HG03469 (cell line): ENCODE measurements around the gene DOK6.

Experiments
- ATAC-seq: cut with Tn5 transposase; IDR thresholded peaks from one replicate; pipeline ENCODE4 v1.9.1; 2021; ENCODE audit warnings: mild to moderate bottlenecking, moderate library complexity, moderate number of reproducible peaks; ENCODE audit not compliant: unreplicated experiment

DOK6 gene

DNA sequence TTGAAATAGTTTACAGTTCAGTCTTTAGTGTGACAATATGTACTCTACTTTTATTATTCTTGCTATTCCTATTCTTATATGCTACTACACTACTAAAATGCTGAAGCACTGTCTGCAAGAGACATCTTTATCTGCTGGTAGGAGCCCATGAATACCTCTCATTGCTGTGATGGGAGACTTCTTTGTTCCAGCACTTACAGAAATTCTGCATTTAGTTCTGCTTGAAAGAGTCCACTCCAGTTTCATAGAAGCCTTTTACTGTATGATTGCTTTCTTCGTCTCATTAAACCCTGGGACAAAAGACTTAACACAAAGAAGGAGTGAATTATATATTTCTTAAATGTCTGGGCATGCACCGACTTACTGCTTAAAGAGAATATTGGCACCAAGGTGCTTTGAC, 274.3 kb downstream of the DOK6 start:
- no peak for ATAC-seq

DNA sequence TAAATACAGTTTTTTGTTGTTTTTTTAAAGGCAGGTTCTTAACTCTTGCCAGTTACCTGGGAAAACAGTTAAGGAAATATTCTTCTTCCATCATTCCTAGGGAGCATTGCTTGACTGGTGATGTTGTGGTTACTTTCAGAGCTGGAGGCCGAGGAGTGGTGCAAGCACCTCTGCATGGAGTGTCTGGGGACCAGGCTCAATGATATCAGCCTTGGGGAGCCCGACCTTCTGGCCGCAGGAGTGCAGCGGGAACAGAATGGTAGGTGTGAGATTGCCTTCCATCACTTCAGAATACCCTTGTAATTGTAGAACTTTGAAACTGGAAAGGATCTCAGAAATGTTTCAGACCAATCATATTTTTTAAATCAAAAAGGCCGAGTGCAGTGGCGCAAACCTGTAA, 276.9 kb downstream of the DOK6 start:
- ATAC-seq = no peak

DNA sequence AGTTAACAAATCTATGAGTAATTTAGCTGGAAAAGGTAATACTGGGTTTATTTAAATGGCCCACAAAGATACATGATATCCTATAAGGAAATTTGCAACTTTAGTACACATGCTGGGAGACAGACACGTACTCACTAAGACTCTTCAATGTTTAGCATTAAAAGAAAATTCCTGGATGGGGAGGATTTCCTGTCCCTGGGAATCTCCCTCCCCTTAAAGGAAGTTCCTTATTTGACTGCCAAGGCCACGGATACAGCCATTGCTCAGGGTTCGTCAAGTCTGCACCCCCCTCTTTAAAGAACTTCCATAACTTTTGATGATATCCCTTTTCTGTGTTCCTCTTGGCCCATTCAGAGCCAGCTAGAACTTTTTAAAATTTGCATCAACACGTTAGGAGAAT, 279.4 kb downstream of the DOK6 start:
- ATAC-seq = no peak

DNA sequence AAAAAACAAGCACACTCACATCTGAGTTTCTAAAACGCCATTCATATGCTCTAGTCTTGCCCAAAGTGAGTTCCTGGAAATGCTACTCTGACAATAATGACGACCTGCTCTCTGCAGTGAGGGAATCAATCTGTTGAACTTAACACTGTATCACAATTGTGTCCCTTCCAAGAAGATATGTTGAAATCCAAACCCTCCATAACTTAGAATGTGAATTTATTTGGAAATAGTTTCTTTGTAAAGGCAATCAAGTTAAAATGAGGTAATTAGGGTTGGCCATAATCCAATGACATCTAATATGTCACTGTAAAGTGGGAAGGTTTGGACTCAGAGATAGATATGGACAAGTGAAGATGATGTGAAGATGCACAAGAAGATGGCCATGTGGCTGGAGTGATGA, 282.5 kb downstream of the DOK6 start:
- no peak for ATAC-seq

DNA sequence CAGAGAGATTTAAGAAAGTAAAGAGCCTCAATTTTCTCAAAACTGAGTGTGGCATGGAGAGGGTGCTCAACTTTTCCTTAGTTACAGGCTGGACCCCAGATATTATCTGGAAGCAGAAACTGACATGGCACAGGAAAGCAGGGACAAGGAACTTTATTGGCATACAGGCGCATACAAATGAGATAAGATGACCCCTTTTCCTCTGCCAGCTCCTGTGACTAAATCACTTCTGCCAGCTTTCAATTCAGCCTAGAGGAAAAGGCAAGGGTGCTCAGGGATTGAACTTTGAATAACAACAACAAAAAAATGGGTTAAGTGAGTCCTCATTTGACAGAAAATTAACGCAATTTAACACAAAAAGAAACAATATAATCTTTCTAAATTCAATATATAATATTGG, 284.1 kb downstream of the DOK6 start:
- ATAC-seq = no peak

DNA sequence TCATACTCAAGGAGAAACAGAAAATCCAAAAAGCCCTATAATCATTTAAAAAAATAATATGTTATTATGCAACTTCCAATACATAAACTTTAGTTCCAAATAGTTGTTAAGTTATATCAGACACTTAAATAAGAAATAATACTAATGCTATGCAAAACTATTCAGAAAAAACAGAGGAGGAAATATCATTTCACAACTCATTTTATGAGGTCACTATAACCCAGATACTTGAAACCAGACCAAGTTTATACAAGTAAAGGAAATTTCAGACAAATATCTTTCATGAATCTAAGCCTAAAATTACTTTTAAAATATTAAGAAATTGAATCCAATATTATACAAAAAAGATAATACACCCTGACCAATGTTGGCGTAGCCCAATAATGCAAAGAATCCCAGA, 286.2 kb downstream of the DOK6 start:
- ATAC-seq = no peak

DNA sequence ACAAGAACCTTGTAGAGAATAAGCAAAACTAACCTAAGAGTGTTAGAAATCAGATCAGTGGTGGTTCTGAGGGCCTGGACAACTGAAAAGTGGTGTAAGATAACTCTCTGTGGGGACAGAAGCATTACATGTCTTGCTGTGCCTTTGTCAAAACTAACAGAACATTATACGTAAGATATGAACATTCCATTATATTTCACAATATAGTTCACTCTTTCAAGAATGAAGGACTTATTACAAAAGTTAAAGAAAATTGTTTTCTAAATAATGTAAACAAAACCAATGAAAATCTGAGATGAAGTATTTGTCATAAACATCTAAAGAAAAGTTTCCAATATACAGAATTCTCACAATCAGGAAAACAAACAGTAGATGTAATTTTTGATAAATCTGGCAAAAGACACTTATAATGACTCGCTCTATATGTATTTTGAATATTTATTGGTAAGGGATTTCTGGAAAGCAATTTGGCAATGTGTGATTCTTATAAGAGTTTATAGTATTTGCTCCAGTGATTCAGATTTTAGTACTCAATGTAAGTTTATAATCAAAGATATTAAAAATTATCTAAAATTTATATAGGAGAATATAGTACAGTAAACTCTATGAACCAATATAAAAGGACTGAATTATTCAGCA, 288.6 kb downstream of the DOK6 start:
- no peak for ATAC-seq

DNA sequence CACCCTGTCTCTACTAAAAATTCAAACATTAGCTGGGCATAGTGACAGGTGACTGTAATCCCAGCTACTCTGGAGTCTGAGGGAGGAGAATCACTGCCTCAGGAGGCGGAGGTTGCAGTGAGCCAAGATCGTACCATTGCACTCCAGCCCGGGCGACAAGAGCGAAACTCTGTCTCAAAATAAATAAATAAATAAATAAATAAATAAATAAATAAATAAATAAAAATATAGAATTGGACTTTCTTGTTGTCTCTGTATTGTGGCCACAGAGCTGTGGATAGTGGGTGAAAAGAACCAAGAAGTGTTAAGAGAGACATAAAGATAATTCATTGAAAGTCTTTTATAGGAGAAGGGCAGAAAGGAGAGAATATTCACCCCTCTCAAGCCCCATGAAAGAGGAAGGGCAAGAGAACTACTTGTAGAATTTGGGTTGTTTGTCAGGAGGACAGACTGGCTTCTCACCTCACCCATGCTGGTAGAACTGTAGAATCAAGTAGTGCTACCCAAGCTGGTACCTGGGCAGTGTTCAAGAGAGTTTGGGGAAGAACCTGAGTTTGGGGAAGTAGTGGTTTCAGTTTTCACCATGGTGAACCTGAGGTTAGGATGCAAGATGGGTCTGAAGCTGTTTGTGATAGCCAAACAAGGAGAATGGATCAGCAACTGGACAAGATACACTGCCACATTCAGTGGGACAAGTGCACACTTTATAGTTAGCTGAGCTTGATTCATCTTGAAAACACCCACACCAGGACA, 290.5 kb downstream of the DOK6 start:
- no peak for ATAC-seq

DNA sequence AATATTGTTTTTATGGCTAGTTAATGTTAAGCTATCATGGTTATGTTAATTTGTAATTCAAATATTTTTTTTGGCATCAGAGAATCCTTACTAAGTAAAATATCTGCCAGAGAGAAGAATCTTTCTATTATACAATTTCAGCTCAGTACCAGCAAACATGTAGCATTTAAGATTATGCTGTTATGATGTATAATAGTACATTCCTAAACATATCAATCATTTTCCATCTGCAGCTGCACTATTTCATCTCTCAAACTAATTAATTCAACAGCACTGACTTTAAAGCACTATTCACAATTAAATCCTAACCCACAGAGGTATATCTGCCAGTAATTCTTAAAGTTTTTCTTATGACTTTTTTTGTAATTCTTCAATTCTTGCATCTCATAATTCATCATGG, 296.4 kb downstream of the DOK6 start:
- ATAC-seq = no peak

DNA sequence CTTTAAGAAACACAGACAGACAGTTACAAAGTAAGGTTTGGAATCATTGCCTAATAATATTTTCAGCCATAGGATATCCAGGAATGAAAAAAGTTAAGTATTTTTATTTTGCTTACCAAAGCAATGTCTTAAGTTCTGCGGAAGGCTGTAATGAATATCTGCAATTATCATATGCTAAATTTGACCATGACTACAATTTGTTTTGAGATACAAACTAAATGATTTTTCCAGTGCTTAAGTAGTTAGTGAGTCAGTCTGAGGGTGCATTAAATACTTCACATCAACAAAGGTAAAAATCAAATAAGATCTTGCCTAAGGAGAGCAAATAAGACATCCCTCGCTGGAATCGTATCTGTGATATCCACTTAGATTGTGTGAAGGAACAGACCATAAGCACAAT, 297.0 kb downstream of the DOK6 start:
- ATAC-seq = no peak

DNA sequence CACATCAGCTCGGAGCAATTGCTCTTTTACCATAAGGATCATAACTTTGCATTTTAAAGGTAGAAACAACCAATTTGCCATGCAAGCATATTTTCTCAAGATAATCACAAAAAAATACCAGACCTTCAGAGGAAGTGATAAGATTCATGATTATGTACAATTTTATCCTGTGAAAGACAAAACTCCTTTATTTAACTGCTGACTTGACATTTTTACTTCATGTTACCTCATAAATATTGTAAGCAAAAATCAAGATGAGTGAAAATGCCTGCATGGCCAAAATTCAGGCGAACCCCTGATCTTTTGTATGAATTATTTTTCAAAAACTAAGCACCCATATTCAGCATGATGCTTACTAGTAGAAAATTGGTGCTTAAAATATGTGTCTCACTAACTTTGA, 300.6 kb downstream of the DOK6 start:
- no peak for ATAC-seq

DNA sequence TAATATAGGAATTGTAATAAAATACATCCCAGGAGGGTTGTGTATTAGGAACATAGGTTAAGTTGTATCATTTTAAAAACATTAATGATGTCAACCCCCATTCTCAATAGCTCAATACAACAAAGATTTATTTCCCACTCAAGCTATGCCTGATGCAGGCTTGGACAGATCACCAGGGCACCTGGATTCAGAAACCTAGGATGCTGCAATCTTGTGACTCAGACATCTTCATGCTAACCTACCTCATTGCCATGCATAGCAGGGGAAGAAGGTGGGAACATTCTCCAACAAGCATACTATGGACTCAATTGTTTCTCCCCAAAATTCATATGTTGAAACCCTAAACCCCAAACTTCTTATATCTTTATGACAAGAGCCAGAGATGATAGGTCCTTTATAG, 302.8 kb downstream of the DOK6 start:
- ATAC-seq = no peak

DNA sequence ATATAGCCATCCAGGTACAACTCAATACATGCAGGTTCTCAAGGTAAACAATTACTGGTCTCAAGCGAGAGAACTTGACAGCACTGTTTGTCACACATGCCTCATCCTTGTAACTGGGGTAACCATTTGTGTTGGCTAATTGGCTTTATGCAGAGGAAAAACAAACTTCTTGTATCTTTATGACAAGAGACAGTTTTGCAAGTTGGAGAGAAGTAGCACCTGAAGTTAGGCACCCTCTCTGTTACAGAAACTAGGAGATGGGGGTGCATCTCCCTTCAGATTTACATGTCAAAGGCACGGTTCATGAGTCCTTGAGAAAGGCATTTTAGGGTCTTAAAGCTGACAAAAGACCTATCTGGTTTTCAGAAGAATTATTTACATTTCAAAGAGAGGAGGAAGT, 305.3 kb downstream of the DOK6 start:
- ATAC-seq = no peak

DNA sequence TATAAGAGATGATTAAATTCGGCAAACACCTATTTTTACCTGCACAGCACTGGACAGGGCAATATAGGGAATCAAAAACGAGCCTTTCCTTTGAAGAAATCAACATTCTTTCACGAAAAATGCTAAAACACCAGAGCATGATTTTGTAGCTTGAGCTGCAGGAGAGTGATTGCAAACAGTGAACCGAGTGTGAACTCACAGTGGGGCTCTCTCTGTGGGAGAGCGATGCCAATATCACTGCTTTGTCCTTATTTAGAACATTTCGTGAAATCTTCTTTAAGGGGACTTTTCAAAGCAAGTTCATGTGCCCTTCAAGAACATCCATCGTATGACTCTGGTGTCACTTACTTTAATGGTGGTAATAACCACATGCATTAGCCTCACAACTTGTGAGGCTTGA, 308.2 kb downstream of the DOK6 start:
- no peak for ATAC-seq

DNA sequence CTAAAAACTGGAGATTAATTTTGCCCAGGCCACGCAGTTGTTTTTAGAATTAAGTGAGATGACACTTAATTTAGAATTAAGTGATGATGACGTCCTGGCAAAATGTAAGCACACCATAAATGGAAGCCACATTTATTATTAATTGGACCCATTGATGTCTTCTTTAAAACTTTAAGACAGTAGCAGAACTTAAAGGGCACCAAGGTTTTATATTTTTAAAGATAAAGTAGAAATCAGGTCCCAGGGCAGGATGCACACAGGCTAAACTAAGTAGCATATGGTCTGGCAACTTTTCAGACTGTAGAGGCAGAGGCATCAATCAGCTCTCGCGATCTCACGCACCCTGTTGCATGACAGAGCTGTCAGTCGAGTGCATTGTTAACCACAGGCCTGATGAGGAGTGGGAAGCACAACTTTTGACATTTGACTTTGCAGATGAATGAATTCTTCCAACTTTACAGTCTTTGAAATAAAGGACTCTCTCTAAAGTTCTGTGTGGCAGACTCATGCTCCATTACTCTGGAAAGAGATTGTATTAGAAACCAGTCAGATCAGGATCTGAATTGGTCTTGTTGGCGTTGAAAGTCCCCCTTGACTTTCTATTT, 314.6 kb downstream of the DOK6 start:
- ATAC-seq = no peak

DNA sequence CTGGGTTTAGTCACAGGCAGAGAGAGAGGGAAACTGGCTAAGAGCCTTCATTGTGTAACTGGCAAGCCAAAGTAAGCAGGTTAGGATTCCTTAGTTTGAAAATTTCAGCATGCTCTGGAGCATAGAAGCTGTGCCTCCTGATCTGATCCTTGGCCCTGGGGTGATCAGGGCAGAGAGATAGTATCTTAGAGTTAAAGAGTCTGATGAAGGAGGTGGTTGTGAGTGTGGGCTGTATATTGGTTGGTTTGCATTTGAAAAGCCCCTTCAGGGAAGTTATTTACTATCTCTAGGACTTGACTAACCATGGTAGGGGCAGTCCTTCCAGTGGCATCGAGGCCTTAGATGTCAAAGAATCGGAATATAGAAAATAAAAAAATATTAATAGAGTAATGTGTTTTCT, 316.9 kb downstream of the DOK6 start:
- ATAC-seq = no peak

DNA sequence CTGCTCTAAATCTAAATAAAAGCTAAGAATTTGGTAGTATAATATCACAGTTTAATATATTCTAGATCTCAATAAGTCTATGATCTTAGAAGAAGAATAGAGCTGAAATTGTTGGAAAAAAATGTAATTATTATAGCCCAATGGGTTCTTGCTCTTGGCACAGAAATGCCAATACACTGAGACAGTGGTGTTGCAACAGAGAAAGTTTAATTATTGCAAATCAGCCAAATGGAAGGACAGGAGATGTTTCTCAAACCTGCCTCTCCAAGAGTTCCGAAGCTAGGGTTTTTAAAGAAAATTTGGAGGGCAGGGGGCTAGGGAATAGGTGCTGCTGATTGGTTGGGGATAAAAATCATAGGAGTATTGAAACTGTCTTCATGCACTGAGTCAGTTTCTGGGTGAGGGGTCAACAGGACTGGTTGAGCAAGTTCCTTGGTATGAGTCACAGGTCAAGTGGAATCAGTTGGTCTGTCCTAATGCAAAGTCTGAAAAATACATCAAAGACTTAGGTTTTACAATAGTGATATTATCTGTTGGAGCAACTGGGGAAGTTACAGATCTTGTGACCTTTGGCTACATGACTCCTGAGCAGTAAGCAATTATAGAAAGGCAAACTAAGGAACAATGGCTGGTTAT, 318.3 kb downstream of the DOK6 start:
- ATAC-seq = no peak

DNA sequence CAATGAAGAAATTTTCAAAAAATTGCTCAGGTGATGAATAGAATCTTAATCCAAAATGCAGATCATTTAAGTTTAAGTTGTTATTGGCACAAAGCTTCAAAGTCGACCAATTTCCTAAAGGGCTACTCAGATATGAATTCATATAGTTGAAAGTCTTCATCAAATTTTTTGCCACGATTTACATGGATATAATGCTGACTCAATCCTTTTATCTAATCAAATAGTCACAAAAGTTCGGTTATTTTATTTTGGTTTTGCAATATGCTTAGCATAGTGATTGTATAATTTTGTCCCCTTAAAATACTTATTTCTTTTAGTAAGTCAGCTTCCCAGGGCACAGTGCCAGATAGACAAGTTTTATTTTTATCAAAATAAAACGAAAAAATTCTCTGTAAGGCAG, 319.7 kb downstream of the DOK6 start:
- no peak for ATAC-seq

DNA sequence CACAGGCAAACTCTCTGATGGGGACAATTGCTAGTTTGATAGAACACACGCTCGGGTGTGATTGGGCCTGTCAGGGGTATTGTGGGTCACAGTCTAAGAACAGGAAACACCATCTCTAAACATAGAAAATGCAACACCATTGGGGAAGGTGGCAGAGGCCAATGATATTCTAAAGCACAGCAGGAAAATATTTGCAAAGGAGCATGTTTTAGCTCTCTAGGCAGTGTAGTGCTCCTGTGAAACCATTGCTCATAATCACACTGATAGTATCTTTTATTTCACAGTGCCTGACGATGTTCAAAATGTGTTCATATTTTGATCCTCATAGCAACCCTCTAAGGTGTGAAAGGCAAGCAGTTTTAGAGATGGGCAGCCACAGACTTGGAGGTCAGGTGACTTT, 322.7 kb downstream of the DOK6 start:
- no peak for ATAC-seq

DNA sequence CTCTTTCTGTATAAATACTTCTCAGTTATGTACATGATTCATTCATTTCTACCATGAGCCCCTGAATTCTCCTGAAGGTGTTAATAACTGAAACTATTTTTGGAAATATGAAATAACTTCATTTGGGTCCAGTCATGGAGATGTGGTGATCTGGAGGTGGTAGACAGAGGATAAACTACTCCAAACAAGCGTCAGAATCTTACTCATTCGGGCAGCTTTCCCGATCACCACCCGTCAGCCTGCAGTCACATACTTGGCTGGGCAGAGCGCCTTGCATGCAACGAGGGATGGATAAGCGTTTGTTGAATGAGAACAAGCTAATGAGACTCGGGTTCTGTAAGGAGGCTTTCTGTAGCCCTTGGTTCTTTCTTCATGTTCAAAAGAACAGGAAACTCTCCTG, 324.3 kb downstream of the DOK6 start:
- no peak for ATAC-seq

DNA sequence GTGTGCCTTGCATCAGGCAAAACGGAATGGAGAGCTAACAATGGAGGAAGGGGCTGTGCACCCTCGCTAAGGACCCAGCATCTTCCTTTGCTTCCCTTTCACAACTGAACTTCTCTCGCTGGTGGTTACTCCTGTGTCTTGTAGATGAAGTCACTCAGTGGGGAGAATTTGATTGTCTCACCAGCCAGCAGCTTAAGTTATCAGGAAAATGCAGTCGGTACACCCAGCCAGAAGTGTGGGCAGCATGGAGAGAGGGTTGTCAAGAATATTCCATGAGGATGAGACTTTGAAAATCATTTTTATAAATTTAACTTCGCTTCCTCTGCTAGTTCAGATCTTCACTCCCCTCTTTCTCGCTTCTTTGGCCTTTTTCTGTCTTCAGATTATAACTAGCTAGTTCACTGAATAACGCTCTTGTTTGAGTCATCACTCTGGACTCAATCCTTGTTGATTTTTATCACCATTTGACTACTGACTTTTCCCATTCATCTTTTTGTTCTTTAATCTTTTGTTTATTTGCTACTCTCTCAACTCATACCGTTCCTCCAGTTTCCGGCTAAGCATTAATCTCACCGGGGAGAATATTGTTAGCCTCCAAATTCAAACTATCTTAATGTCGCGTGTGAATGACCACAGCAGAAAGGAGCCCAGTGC, 325.3 kb downstream of the DOK6 start:
- ATAC-seq = no peak
